Measurements from ENCODE around the gene LHFPL3. TPM values are rescaled to one million over a fixed set of nuclear protein-coding genes. Genes with fewer than 3 reads are reported as not detected.

LHFPL3 gene
- total RNA-seq: not detected in 2 replicates

GRCh38 chr7:104328296-104328969 is at the start of gene LHFPL3:
TSS of gene LHFPL3 (plus strand) at chr7:104328603.

Other genes with a start within 250 kb of the LHFPL3 start
- 11.2 and 19.7 TPM in 2 replicates for gene ORC5, start 120.6 kb upstream of the LHFPL3 start, total RNA-seq

Data from bladder microvascular endothelial cell (primary cell).